Colonic mucosa (tissue), 4 donors: Measurements from ENCODE around the gene INS. TPM values are rescaled to one million over a fixed set of nuclear protein-coding genes. Genes with fewer than 3 reads are reported as not detected.

ENCODE experiments used
- DNase-seq: peaks from one replicate; pipeline ENCODE4 v3.0.0-alpha.2; 2020
- H3K27ac ChIP-seq: fragments of 200-600 bp; one replicate; pipeline ENCODE4 v1.8.0; 2021
- H3K27me3 ChIP-seq: fragments of 200-600 bp; one replicate; pipeline ENCODE4 v1.8.0; 2021
- H3K36me3 ChIP-seq: fragments of 200-600 bp; one replicate; pipeline ENCODE4 v1.8.0; 2021
- H3K4me1 ChIP-seq: fragments of 200-600 bp; one replicate; pipeline ENCODE4 v1.8.0; 2021; ENCODE audit warnings: mild to moderate bottlenecking
- H3K4me3 ChIP-seq: fragments of 200-600 bp; one replicate; pipeline ENCODE4 v1.8.0; 2021
- H3K9ac ChIP-seq, 2 donors: one replicate each; pipeline ENCODE4 v1.7.0; 2013; ENCODE audit warnings: control low read depth in 2 of 2, low read depth in 2 of 2, low read length in 2 of 2
- H3K9me3 ChIP-seq: fragments of 200-600 bp; one replicate; pipeline ENCODE4 v1.8.0; 2021
- CTCF ChIP-seq: fragments of 200-600 bp; IDR thresholded peaks from one replicate; pipeline ENCODE4 v1.8.0; 2022; ENCODE audit warnings: antibody characterized with exemption, mild to moderate bottlenecking
- intact Hi-C: fragments of 100-400 bp; cut with DNase I; formaldehyde crosslinking; loops from one replicate; pipeline ENCODE4 v1.14.1; 2022
- total RNA-seq, 2 donors: library from RNA; stranded (reverse); fragmentation: NEBNext Ultra II Directional in 1 of 2; extraction: Animal tissue kit (Norgen Biotek cat#: 25700) in 1 of 2; gene quantifications; one replicate each; pipeline ENCODE4 v1.2.1, GENCODE V29; 2021
- donor health status: healthy.
- donor health status: DM: no; HTN: no; CAD: no.
- donor health status: DM: no; HTN: no; CAD: no.

The INS gene
- total RNA-seq, 2 donors from 2014 or later = 0.84 TPM; not detected in 1

GRCh38 chr11:2188745-2189144 is 27.7 kb upstream of the INS start:
- no peak overlapping the region for H3K9ac ChIP-seq
- H3K27me3 ChIP-seq = no peaks in the 10 kb centered on the region
- no peak for TF ChIP-seq CTCF
- no peak overlapping the region for H3K4me3 ChIP-seq
- H3K27ac ChIP-seq = no peak overlapping the region
- intact Hi-C loops = no loop called here
- H3K9me3 ChIP-seq = no peaks in the 10 kb centered on the region
- H3K36me3 ChIP-seq = no peaks in the 10 kb centered on the region
- DNase-seq = no peak
- H3K4me1 ChIP-seq = no peaks in the 10 kb centered on the region

- DNase-seq = no peak
- no peak for TF ChIP-seq CTCF
- intact Hi-C loops = no loop called here
- H3K9me3 ChIP-seq = no peaks in the 10 kb centered on the region
- no peaks in the 10 kb centered on the region for H3K4me1 ChIP-seq
- no peak overlapping the region for H3K9ac ChIP-seq
- H3K27ac ChIP-seq = no peak overlapping the region
- no peaks in the 10 kb centered on the region for H3K36me3 ChIP-seq
- no peaks in the 10 kb centered on the region for H3K27me3 ChIP-seq
- H3K4me3 ChIP-seq = no peak overlapping the region
Observed at GRCh38 chr11:2187280-2187707, 26.3 kb upstream of the INS start.

- Histone ChIP-seq H3K9me3 (no peaks in the 10 kb centered on the region), H3K36me3 (no peaks in the 10 kb centered on the region), H3K4me3 (no peak overlapping the region), H3K4me1 (no peaks in the 10 kb centered on the region), H3K27me3 (no peaks in the 10 kb centered on the region), H3K27ac (no peak overlapping the region), H3K9ac (no peak overlapping the region)
- no peak for DNase-seq
- intact Hi-C loops = no loop called here
- peak; percentile 41 for TF ChIP-seq CTCF
Observed at GRCh38 chr11:2186669-2187279, 25.8 kb upstream of the INS start.

GRCh38 chr11:2185324-2186085 is 24.5 kb upstream of the INS start:
- Histone ChIP-seq H3K9ac (no peak overlapping the region), H3K36me3 (no peaks in the 10 kb centered on the region), H3K27ac (no peak overlapping the region), H3K4me3 (no peak overlapping the region), H3K9me3 (no peaks in the 10 kb centered on the region), H3K4me1 (no peaks in the 10 kb centered on the region), H3K27me3 (no peaks in the 10 kb centered on the region)
- TF ChIP-seq CTCF = no peak
- intact Hi-C loops = no loop called here
- no peak for DNase-seq

- H3K36me3 ChIP-seq = no peaks in the 10 kb centered on the region
- intact Hi-C loops = no loop called here
- H3K9ac ChIP-seq = no peak overlapping the region
- no peaks in the 10 kb centered on the region for H3K9me3 ChIP-seq
- TF ChIP-seq CTCF = no peak
- H3K27ac ChIP-seq = no peak overlapping the region
- H3K4me3 ChIP-seq = no peak overlapping the region
- DNase-seq = no peak
- H3K4me1 ChIP-seq = no peaks in the 10 kb centered on the region
- no peaks in the 10 kb centered on the region for H3K27me3 ChIP-seq
Observed at GRCh38 chr11:2182692-2183474, 21.9 kb upstream of the INS start.
